SK-MEL-5 (cell line): Measurements from ENCODE around the gene METTL1. TPM values are rescaled to one million over a fixed set of nuclear protein-coding genes. Genes with fewer than 3 reads are reported as not detected.

Experiments
- DNase-seq: peaks from one replicate; pipeline ENCODE4 v3.0.0-alpha.2; 2016; ENCODE audit warnings: low read depth, low spot score
- in situ Hi-C: cut with HindIII; loops from 2 replicates; pipeline ENCODE4 v1.10.0; 2016; ENCODE audit warnings: low sequenced_read_pairs, high pct_unique_total_duplicates, low pct_unique_long_range_greater_than_20kb
- total RNA-seq: library from RNA; depleted of rRNA; stranded (reverse); fragments of >200 nt; shearing (Covaris generic); gene quantifications from 2 replicates; pipeline ENCODE4 v1.2.3, GENCODE V29; 2014

METTL1 gene
- total RNA-seq, 1 experiment from 2014 or later = 9.7 TPM

DNA sequence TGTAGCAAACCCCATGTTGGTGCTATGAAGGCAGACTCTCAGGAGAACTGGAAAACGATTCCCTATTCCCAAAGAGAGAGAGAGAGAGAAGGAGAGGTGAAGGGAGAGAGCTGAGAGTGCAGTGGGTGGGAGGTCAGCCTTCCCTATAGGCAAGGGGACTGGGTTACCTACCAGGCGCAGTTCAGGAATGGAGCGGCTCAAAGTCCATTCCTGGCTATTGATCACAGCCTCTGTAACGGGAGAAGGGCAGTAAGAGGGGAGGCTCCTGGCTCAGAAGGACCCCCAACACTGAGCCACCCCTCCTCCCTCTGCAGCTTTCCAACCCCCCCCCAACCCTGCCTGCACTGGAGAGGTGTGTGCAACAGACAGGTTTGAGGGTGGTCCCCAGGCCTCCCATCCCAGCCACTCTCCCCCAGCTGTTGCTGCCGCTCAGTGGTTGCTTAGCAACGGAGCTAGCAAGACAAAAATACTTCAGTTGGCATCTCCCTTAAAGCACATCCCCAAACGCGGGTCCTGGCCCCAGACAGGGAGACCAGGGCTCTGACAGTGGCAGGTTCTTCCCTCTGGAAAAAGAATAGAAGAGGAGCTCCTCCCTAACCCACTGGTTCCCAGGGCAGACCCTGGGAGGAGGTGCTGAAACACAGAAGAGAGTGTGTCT is 36.6 kb downstream of the METTL1 start:
- in situ Hi-C loops = no loop called here
- DNase-seq = no peak

DNA sequence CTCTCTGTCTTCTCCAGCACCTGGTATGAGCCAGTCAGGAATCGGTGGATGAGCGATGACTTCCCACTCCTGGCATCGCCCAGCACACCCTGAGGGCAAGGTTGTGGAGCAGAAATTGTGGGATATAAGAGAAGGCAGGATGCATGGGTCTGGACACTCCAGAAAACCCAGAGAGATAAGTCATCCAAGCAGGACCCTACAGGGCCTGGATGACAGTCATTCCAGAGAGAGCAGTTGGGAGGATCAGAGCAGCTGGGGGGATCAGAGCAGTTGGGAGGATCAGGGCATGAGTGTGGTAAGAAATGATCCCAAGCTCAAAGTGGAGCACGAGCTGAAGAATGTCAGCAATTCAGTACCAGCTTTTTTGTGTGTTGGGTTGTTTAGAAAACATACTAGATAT is 37.3 kb downstream of the METTL1 start:
- in situ Hi-C loops = no loop called here
- no peak for DNase-seq

DNA sequence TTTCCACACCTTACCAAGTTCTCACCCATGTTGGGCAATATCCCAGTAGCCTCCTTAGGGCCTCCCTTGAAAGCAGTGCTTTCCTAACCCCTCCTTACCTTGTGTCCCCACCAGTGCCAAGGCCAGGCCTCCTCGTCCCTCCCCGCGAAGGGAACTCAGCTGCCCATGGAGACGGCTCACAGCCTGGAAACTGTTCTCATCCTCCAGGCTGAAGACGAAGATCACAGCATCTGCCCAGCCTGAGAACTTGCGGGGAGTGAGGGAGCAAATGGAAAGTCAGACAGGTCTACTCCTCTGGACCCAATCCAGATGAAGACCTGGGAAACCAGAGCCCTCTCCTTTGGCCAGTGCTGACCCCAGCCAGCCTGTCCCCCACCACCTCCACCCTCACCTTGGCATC is 38.0 kb downstream of the METTL1 start:
- no peak for DNase-seq
- in situ Hi-C loops = no loop called here

DNA sequence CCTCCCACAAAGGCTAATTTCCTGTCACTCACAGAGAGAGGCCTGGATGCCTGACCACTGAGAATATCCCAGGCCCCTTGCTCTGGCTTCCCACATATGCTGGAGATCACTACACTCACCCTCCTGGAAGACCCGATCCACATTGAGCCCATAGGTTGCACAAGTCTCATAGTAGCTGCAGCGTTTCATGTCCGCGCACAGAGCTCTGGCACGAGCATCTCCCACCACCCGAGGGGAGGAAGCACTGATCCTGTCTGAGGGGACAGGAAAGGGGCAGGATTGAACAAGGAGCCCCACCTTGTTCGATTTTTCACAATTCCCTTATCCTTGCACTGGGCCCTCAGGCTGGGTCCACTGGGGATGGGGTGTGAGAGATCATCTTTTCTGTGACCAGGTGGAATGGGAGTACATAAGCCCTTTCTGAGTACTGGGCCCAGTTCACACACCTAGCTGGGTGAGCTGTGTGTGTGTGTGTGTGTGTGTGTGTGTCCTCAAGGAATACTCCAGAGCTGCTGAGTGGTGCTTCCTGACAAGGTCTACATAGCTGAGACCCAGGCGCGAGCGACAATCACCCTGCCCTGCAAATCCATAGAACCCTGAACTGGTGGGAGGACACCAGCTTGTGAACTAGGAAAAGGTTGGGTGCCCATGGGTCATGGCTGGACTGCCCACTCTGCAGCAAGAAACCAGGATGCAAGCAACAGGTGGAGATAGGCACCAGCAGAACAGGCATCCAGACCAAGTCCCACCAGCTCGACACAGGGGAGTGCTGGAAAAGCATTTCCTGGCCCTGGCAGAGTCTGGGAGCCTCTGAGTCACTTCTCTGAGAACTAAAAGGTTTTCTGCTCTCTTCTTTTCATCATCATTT is 38.9 kb downstream of the METTL1 start:
- no peak for DNase-seq
- in situ Hi-C loops = no loop called here

DNA sequence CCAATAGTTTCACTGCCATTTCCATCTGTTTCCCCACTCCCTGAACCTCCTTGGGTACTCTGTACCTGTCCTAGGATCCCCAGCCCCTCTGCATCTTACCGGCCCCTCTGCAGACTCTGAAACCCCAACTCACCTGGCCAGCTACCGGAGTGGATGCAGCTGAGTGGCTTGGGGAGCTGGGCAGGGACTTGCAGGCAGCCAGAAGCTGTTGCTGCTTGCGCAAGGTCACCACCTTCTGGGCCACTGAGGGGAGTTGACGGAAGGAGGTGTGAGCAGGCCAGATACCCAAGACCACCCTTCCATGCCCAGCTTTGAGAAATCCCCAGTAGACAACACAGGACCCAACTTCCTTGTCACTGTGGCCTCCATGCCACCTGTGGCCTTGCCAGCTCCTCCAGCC is 39.6 kb downstream of the METTL1 start:
- no peak for DNase-seq
- in situ Hi-C loops = no loop called here

DNA sequence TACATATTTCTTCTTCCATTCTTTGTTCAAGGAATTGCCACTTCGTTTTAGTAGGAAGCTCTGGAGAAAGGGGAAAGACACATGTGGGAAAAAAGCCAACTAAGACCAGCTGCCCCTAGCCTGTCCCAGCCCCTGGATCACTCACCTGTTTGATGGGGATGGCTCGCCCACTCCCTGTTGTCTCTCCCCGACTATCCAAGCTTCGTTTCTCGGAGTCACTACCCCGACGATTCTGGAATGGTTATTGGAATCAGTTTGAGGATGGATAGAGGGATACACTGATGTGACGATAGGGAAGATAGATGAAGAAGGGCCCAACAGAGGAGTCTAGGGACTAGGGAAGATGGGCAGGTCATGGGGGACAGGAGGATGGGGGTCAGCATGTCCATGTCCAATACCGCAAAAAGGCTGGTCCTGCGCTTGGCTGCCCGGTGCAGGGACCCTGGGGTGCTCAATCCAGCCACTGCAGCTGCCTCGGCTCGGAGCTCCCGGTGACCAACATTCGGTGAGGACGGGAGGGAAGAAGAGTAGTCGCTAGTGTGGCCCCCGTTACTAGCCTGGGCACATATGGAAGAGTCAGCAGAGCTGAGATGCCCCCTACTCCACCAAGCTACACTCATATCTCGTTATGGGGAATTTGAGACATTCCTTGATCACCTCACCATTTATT is 40.4 kb downstream of the METTL1 start:
- in situ Hi-C loops = no loop called here
- DNase-seq = no peak

DNA sequence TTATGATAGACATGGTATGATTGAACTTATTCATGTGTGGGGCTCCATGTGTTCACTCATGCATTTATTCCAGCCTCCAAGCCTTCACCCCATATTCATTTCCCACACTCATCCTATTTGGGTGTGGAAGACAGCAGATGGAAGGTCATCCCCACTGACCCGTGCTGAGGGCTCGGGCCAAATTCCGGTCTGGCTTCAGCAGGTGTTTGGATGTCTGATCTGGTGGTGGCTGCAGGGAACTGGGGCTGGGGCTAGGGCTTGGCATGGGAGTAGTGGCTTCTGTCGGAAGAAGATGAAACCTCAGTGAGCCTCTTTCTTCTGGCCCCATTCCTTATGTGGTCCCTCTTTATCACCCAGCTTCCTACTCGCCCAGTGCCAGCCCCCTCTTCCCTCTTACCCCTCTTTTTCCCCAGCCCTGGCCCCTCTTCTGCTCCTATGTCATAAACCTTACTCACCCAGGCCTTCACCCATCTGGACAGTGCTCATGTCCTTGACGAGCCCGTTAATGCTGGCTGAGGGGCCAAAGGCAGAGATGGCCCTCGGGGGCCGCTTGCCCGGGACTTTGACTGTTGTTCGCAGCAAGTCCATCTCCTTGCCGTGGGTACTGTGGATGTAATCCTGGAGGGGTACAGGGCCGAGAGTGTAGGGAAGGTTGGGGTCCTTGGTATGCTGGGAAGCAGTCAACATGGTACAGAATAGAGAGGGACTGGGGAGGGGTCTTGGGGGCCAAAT is 41.4 kb downstream of the METTL1 start:
- no peak for DNase-seq
- in situ Hi-C loops = no loop called here

DNA sequence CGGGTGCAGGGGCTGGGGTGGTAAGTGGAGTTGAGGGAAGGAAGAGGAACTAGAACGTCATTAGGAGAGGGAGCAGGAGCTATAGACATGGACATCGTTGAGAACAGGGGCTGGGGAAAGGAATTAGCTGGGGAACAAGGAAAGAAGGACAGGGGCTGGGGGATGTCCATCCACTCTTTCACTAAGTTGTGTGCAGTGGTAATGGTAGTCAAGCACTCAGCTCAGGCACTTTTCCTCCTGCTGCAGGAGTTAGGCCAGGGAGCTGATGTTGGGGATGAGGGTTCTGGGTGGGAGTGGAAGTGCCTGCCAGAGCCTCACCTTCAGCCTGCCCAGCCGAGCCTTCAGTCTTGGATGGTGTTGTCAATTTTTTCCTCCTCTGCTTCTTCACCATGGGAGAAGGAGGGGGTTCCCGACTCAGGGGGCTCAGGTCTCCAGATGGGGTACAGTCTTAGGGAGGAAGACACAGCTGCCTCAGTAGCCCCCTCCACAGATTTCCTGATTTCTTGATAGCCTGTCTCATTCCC is 42.5 kb downstream of the METTL1 start:
- no peak for DNase-seq
- in situ Hi-C loops = no loop called here

DNA sequence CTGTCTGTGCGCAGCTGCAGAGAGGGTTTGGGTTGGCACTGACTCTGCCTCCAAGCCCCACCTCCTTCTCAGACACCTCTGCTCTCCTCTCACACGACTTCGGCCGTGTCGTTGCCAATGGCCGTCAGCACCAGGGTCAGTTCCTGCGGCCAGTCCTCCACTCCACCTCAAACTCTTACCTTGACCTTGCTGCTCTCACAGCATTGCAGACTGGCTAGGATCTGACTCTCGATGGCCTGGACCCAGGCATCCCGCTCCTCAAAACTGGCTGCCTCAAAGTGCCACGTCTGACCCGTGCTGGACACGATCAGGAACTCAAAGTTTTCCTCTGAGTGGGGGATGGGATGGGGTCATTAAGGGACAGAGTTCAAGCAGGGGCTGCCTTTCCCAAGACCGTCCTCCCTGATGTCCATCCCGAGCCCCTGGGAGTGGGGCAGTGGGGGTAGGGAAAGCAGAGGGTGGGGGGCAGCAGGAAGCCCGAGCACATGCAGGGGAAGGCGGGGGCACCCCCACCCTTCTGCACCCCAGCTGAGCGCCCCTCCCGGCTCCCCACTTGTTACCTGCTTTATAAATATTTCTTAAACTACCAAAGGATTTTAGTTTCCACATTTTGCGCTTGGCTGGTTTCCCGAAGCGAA is 44.0 kb downstream of the METTL1 start:
- DNase-seq = no peak
- in situ Hi-C loops = no loop called here

DNA sequence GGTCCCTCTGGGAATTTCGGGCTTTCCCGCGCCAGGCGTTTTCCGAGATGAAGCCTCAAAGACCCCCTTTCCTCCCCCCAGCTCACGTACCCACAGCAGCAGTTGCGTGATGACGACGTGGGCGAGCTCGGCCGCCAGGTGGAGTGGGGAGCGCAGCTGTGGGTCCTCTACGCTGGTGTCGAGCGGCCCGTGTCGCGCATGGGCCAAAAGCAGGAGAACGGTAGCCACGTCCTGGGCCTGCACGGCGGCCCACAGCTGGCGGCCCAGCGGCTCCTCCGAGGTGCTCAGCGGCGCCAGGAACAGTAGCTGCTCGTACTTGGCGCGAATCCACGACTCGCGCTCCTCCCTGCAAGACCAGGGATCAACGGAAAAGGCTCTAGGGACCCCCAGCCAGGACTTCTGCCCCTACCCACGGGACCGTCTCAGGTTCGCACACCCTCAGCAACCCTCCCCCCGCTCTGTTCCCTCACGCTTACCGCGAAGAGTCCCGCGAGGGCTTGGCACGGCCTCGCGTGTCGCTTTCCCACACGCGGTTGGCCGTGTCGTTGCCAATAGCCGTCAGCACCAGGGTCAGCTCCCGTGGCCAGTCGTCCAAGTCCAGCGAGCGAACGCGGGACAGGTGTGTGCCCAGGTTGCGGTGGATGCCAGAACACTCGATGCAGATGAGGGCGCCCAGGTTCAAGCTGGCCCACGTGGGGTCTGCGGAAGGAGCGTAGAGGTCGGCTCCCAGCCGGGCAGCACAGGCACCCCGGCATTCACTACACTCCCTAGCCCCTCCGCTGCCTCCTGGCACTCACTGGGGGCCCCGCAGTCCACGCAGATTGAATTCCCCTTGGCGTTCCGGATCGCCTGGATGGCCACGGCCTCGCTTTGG is 44.8 kb downstream of the METTL1 start:
- in situ Hi-C loops = no loop called here
- DNase-seq = no peak

DNA sequence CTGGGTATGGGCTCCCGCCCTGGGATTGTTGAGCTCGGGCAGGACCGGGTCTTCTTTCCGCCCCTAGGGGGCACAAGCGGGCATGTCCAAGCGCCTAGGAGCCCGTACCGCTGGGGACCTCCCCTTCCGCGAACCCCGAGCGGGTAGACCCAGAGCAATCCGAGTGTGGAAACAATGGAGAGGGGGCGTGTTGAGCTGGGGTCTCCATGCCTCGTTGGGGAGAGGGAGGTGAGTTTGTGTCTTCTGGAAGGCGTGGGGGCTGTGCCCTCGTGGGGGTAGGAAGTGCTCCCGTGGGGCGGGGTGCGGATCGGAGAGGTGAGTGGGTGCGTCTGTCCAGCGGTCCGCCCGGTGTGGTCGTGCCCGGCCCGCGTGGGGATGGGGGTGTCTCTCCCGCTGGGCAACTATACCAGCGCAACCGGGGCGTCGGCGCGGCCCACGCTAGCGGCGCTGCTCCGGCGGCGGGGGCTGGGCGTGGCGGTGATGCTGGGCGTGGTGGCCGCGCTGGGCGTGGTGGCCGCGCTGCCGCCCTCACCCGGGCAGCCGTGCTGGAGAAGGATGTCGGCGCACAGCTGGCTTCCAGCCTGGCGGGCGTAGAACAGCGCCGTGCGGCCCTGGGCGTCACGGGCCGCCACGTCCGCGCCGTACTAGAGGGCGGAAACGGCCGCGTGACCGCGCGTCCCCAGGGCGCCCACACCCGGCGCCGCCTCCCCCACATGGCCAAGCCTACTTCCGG is 45.6 kb downstream of the METTL1 start:
- peak; percentile 88 for DNase-seq
- in situ Hi-C loops = no loop called here

DNA sequence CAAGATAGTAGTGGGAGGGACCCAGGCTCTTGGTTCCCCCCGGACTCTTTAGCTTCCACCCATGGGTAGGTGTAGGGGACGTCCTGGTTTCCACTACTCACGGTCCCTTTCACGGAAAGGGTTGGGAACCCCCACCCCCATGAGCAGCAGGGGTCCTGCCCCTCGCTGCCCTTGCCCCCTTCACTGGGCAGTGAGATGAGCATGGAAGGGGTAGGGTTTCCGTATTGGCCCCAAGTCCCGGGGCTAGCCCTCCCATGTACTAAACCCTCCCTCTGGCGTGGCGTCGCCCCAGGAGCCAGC is 46.1 kb downstream of the METTL1 start:
- no peak for DNase-seq
- in situ Hi-C loops = no loop called here

DNA sequence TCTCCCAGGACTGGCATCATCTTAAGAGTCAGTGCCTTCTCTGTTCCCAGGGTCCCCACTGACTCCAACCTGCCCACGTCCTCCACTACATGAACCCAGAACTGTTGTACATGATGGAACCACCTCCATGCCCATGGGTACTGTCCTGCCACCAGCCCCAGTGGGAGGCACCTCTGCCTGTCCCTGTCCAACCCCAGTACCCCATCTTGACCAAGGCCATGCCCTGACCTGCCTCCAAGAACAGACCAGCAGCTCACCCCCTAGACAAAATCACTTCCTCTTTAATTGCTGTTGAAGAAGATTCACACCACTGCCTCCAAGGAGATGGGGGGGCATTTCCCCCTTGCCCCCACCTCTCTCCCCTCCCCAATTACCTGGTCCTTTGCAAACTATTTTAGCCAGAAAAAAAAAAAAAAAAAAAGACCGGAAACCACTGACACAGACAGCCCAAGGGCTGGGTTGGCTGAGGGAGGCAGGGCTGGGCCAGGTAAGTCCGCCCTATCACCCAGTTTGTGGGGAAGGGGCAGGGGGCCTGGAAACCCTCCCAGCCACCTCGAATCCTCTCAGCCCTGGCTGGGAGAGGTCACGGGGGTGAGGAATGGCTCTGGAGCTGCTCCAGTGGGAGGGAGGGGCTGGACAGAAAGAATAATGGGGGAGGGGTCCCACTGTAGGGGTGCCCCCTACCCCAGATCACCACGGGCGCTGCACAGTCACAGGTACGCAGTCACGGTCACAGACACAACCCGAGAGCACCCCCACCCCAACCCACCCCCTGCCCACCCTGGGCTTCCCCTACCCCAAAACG is 46.8 kb downstream of the METTL1 start:
- DNase-seq = no peak
- in situ Hi-C loops = no loop called here

DNA sequence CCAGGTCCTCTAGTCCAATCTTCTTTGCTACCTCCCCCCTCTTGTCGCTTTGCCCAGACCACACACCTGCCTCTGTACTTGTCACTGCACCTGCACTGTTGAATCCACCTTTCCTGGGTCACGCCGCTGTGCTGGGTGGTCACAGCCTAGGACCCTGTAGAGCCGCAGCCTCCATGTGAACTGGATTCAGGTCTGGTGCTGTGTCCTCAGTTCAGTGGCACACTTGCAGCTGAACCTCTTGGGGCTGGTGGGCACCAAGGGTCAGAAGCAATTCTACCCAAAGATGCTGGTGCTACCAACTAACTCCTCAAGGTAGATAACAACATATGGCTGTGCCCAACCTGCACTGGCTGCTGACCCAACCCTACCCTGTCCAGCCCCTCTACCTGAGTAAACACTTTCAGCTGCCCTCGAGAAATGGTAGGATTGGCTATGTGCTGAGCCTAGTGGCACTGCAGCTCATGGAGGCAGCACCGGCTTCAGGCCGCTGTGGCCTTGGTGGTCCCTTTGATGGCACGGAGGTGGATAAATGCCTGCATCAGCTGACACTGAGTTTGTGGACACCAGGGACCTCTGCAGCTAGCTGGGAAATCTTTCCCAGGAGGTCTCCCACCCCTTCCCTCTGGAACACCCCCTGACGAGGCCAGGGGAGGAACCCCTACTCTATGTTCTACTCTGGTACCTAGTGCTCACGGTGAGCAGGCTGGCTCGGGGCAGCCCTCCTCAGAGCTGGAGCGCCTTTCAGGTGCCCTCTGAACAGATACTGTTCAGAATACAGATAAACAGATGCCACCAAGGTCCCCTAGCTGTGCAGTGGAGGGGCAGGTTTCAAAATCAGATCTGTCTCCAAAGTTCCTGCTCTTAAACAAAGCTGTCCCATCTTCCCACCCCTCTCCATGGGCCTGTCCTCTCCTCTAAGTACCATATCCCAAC is 47.6 kb downstream of the METTL1 start:
- no peak for DNase-seq
- in situ Hi-C loops = no loop called here

DNA sequence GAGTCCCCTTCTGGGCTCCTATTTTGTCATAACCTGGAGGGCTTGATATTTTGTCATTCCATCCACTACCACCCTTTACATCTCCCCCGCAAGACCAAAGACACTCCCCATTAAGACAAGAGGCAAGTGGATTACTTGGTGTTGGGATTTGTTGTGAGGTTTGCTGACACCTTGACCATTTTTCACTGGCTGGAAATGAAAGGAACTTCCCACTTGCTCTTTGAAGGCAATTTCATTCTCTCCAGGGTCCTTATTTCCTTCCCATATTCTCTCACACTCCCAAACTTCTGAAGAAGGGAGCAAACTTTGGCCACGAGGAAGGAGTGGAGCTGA is 48.3 kb downstream of the METTL1 start:
- in situ Hi-C loops = no loop called here
- DNase-seq = no peak
